Keratinocyte (primary cell): ENCODE data around the gene SPOCD1. TPM values are rescaled to one million over a fixed set of nuclear protein-coding genes. Genes with fewer than 3 reads are reported as not detected.

Source experiments
- DNase-seq: peaks from one replicate; pipeline ENCODE4 v3.0.0-alpha.2; 2011; ENCODE audit warnings: low read depth, missing footprints, low spot score
- FAIRE-seq: peaks from 2 replicates; lab custom pipeline; 2011; peaks lifted over from hg19 to GRCh38; lab: Jason Lieb, UNC
- H2AFZ ChIP-seq: 2 replicates; pipeline ENCODE4 v1.6.0; 2012; ENCODE audit warnings: low read length, control low read depth, inconsistent platforms; ENCODE audit not compliant: control insufficient read depth
- H3K27ac ChIP-seq: 2 replicates; pipeline ENCODE4 v1.5.1; 2011; ENCODE audit warnings: low read length; ENCODE audit not compliant: control insufficient read depth, insufficient read depth
- H3K27me3 ChIP-seq: 3 replicates; pipeline ENCODE4 v1.6.0; 2011; ENCODE audit warnings: low read length; ENCODE audit not compliant: control insufficient read depth, insufficient read depth; ENCODE audit errors: extremely low read depth
- H3K36me3 ChIP-seq, 2 experiments: 2 replicates in 1 of 2; 3 replicates in 1 of 2; pipeline ENCODE4 v1.5.1; 2011; ENCODE audit warnings: low read length in 2 of 2, mild to moderate bottlenecking in 1 of 2; ENCODE audit not compliant: control insufficient read depth in 2 of 2, insufficient read depth in 2 of 2; ENCODE audit errors: extremely low read depth in 1 of 2
- H3K4me1 ChIP-seq: 3 replicates; pipeline ENCODE4 v1.5.1; 2011; ENCODE audit warnings: low read length; ENCODE audit not compliant: control insufficient read depth, insufficient read depth; ENCODE audit errors: extremely low read depth
- H3K4me2 ChIP-seq: 3 replicates; pipeline ENCODE4 v1.6.0; 2011; ENCODE audit warnings: low read depth, low read length; ENCODE audit not compliant: control insufficient read depth, insufficient read depth; ENCODE audit errors: extremely low read depth
- H3K4me3 ChIP-seq, 3 experiments: fragments of 200-600 bp in 1 of 3; sonication (generic) in 1 of 3; 2 replicates in 2 of 3; 3 replicates in 1 of 3; pipeline ENCODE4 v1.5.1; 2011 to 2016; ENCODE audit warnings: low read length in 3 of 3, mild to moderate bottlenecking in 3 of 3, control low read depth in 2 of 3, inconsistent platforms in 1 of 3, low read depth in 1 of 3, mixed read lengths in 1 of 3, mixed run types in 1 of 3, moderate library complexity in 1 of 3; ENCODE audit not compliant: control insufficient read depth in 2 of 3, insufficient read depth in 2 of 3; ENCODE audit errors: extremely low read depth in 1 of 3
- H3K79me2 ChIP-seq: 2 replicates; pipeline ENCODE4 v1.6.0; 2012; ENCODE audit warnings: low read length; ENCODE audit not compliant: control insufficient read depth, insufficient read depth
- H3K9ac ChIP-seq: 3 replicates; pipeline ENCODE4 v1.6.0; 2011; ENCODE audit warnings: low read length; ENCODE audit not compliant: control insufficient read depth, insufficient read depth; ENCODE audit errors: extremely low read depth
- H3K9me1 ChIP-seq: 3 replicates; pipeline ENCODE4 v1.6.0; 2011; ENCODE audit warnings: low read length; ENCODE audit not compliant: control insufficient read depth, insufficient read depth; ENCODE audit errors: extremely low read depth
- H3K9me3 ChIP-seq: 2 replicates; pipeline ENCODE4 v1.5.1; 2012; ENCODE audit warnings: low read depth, low read length; ENCODE audit not compliant: control insufficient read depth
- H4K20me1 ChIP-seq: 3 replicates; pipeline ENCODE4 v1.6.0; 2011; ENCODE audit warnings: low read length; ENCODE audit not compliant: control insufficient read depth, insufficient read depth; ENCODE audit errors: extremely low read depth
- EZH2 ChIP-seq: IDR thresholded peaks from one replicate; pipeline ENCODE4 v1.6.1; 2012; ENCODE audit warnings: inconsistent platforms, mild to moderate bottlenecking, low read length, moderate library complexity
- dilution Hi-C: fragments of 300-500 bp; cut with MboI; formaldehyde crosslinking; loops from one replicate; pipeline ENCODE4 v1.7.0; 2020; ENCODE audit warnings: low sequenced_read_pairs; ENCODE audit not compliant: extremely low pct_ligation_motif_present
- polyA plus RNA-seq, 5 experiments: library from polyadenylated mRNA; depleted of rRNA in 3 of 5; stranded (reverse) in 3 of 5; stranded (forward) in 1 of 5; unstranded in 1 of 5; fragments of >200 nt; gene quantifications; 1 replicate in 1 of 5; 2 replicates in 3 of 5; 3 replicates in 1 of 5; pipeline versions ENCODE4 v1.2.1 to v1.2.3, GENCODE V29; 2011 to 2012; ENCODE audit warnings: missing spikeins in 2 of 5, low read depth in 1 of 5, low replicate concordance in 1 of 5
- small RNA-seq, 3 experiments: library from RNA; depleted of rRNA; stranded (forward); fragments of <200 nt; gene quantifications; one replicate each; pipeline ENCODE3, GENCODE V24; 2012; ENCODE audit warnings: low read depth in 3 of 3, low replicate concordance in 1 of 3; ENCODE audit not compliant: insufficient read length in 3 of 3
- TF ChIP-seq, protein P1 (sequence below), 3 experiments: IDR thresholded peaks in 1 of 3; conservative IDR thresholded peaks in 1 of 3; optimal IDR thresholded peaks in 1 of 3; 2 replicates in 2 of 3; 3 replicates in 1 of 3; pipeline versions ENCODE3 to v1.5.1; 2011; ENCODE audit warnings: low read length in 3 of 3, mild to moderate bottlenecking in 3 of 3, moderate library complexity in 2 of 3, control low read depth in 1 of 3, inconsistent platforms in 1 of 3; ENCODE audit not compliant: insufficient read depth in 2 of 3; ENCODE audit errors: extremely low read depth in 1 of 3

SPOCD1 gene
- polyA plus RNA-seq, 1 donor (not counting 4 experiments of a cell fraction or from before 2014, with no cell fraction given), result 4.7 TPM

DNA sequence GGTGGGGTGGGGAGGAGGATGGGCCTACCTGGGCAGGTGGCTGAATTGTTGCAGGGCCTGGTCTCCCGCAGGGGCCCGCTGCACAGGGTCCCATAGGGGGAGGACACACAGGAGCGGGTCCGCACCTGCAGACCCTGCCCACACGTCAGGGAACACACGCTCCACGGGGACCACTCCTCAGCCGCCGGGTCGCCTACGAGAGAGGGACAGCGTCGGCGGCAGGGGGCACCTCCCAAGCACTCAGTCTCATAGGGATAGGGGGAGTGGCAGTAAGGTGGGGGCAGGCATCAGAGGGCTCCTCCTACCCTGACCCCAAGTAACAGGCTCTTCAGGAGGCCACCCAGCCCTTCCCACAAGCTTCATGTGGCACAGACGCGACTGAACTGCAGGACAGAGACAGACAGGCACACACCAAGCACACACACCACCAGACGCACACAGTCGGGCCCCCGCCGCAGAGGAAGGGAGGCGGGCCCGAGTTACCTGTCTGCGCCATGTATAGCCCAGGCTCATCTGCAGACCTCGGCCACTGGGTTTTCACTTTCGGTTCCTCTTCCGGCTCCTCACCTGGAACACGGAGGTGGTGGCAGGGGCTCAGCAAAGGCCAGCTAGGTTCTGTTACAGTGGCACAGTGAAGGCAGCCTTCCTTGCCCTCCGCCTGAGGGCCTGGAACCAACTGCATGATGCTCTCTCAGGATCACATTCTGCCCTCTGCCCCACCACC is 71.5 kb downstream of the SPOCD1 start:
- Histone ChIP-seq H4K20me1 (no peaks in the 10 kb centered on the region), H3K27ac (no peak overlapping the region), H3K27me3 (no peaks in the 10 kb centered on the region), H2AFZ (no peak overlapping the region), H3K36me3 (no peaks in the 10 kb centered on the region), H3K4me1 (peaks cover 12% of the 10 kb centered on the region), H3K4me3 (no peak overlapping the region), H3K9me1 (no peaks in the 10 kb centered on the region), H3K9ac (no peak overlapping the region), H3K4me2 (no peak overlapping the region), H3K79me2 (no peaks in the 10 kb centered on the region), H3K9me3 (no peaks in the 10 kb centered on the region)
- DNase-seq (no peak), FAIRE-seq (no peak)
- TF ChIP-seq EZH2, result no peak
- TF ChIP-seq, protein P1, sequence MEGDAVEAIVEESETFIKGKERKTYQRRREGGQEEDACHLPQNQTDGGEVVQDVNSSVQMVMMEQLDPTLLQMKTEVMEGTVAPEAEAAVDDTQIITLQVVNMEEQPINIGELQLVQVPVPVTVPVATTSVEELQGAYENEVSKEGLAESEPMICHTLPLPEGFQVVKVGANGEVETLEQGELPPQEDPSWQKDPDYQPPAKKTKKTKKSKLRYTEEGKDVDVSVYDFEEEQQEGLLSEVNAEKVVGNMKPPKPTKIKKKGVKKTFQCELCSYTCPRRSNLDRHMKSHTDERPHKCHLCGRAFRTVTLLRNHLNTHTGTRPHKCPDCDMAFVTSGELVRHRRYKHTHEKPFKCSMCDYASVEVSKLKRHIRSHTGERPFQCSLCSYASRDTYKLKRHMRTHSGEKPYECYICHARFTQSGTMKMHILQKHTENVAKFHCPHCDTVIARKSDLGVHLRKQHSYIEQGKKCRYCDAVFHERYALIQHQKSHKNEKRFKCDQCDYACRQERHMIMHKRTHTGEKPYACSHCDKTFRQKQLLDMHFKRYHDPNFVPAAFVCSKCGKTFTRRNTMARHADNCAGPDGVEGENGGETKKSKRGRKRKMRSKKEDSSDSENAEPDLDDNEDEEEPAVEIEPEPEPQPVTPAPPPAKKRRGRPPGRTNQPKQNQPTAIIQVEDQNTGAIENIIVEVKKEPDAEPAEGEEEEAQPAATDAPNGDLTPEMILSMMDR (optimal IDR thresholded peaks at IDR 0.05 in 1 of 3, IDR thresholded peaks at IDR 0.05 in 1 of 3, conservative IDR thresholded peaks at IDR 0.05 in 1 of 3; ENCODE audit: extremely low read depth in 1 of 3, insufficient read depth in 2 of 3, low read length in 3 of 3), result no peak
- dilution Hi-C loops, result no loop called here

DNA sequence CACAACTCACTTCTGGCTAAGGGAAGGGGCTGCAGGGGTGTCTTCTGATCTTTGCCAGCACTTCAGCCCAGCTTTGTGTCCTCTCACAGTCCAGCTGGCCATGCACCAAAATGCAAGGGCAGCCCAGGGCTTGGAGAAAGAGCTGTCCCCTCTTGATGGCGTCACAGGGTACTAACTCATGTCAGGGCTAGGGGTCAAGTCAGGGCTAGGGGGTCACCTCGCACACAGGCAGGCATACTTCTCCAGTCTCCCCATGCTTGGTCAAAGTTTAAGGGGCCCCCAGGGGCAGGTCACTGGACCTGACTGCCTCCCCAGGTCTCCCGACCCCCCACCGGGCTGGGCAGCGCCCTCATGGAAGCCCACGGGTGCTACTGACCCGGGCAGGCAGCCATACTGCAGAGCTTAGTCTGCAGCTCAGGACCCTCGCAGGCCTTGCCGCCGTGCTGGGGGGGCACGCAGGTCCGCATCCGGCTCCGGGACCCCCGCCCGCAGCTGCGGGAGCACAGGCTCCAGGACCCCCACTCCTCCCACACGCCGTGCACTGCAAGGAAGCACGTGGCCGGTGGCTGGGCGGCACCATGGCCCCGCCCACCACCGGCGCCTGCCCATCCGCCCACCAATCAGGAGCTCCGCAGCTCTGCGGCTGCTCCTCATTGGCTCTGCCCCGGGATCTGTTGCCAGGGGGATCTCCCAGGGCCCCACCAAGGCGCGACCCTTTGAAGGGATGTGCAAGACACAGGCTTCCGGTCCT is 73.2 kb downstream of the SPOCD1 start:
- FAIRE-seq (no peak), DNase-seq (no peak)
- dilution Hi-C loops, result no loop called here
- TF ChIP-seq, protein P1 (optimal IDR thresholded peaks at IDR 0.05 in 1 of 3, IDR thresholded peaks at IDR 0.05 in 1 of 3, conservative IDR thresholded peaks at IDR 0.05 in 1 of 3; ENCODE audit: extremely low read depth in 1 of 3, insufficient read depth in 2 of 3, low read length in 3 of 3), result no peak
- no peak for TF ChIP-seq EZH2
- Histone ChIP-seq H3K4me2 (no peak overlapping the region), H4K20me1 (no peaks in the 10 kb centered on the region), H3K9me1 (no peaks in the 10 kb centered on the region), H3K27me3 (no peaks in the 10 kb centered on the region), H3K9me3 (no peaks in the 10 kb centered on the region), H2AFZ (no peak overlapping the region), H3K79me2 (no peaks in the 10 kb centered on the region), H3K4me1 (peaks cover 12% of the 10 kb centered on the region), H3K27ac (no peak overlapping the region), H3K36me3 (no peaks in the 10 kb centered on the region), H3K4me3 (no peak overlapping the region), H3K9ac (no peak overlapping the region)

Small RNA genes within 50 kb of the gene (small RNA-seq; reads per million reads assigned to genes)
- 0 reads per million in 3 experiments for gene MIR4254

Other genes starting within 250 kb of the SPOCD1 start
- 189 to 315 TPM (median 275 TPM) in 3 replicates for gene TINAGL1, start 239.5 kb downstream of the SPOCD1 start, polyA plus RNA-seq
- not detected in 3 replicates for gene HCRTR1, start 198.3 kb downstream of the SPOCD1 start, polyA plus RNA-seq
- 72.2 to 107 TPM (median 90.1 TPM) in 3 replicates for gene PEF1, start 171.1 kb downstream of the SPOCD1 start, polyA plus RNA-seq
- gene COL16A1, start 112.0 kb downstream of the SPOCD1 start, polyA plus RNA-seq, result 31.2 to 75.5 TPM (median 43.4 TPM) in 3 replicates
- gene ADGRB2, start 51.7 kb downstream of the SPOCD1 start, polyA plus RNA-seq, result 0.68 to 1.6 TPM (median 0.96 TPM) in 3 replicates
- 130 to 368 TPM (median 228 TPM) in 3 replicates for gene PTP4A2, start 122.3 kb upstream of the SPOCD1 start, polyA plus RNA-seq
- gene KHDRBS1, start 197.8 kb upstream of the SPOCD1 start, polyA plus RNA-seq, result 23.1 to 74.9 TPM (median 54.7 TPM) in 3 replicates